ENCODE data around the gene SND1.

SND1 gene

GRCh38 chr7:128120116-128120515 lies 468.1 kb downstream of the SND1 start:
- Histone ChIP-seq H3K27me3 (replicated peaks; ENCODE audit: control insufficient read depth, insufficient read depth, low read length) (peaks cover 2% of the 10 kb centered on the region), H3K4me3 (replicated peaks; ENCODE audit: low read depth, low read length) (no peak overlapping the region), H3K36me3 (ENCODE audit: control insufficient read depth, insufficient read depth, low read length) (no peaks in the 10 kb centered on the region)
- TF ChIP-seq CTCF (IDR thresholded peaks at IDR 0.05; ENCODE audit: insufficient read depth, low read length, poor library complexity, severe bottlenecking), result no peak
- no peak for DNase-seq (ENCODE audit: extremely low read depth, insufficient read length)

GRCh38 chr7:128120976-128121490 lies 469.0 kb downstream of the SND1 start:
- H3K4me3 ChIP-seq (replicated peaks; ENCODE audit: low read depth, low read length), result no peak overlapping the region
- TF ChIP-seq CTCF (IDR thresholded peaks at IDR 0.05; ENCODE audit: insufficient read depth, low read length, poor library complexity, severe bottlenecking), result no peak
- DNase-seq (ENCODE audit: extremely low read depth, insufficient read length), result no peak
- no peaks in the 10 kb centered on the region for H3K36me3 ChIP-seq (ENCODE audit: control insufficient read depth, insufficient read depth, low read length)
- H3K27me3 ChIP-seq (replicated peaks; ENCODE audit: control insufficient read depth, insufficient read depth, low read length), result peaks cover 2% of the 10 kb centered on the region

- H3K27me3 ChIP-seq (replicated peaks; ENCODE audit: control insufficient read depth, insufficient read depth, low read length), result peaks cover 2% of the 10 kb centered on the region
- no peak for TF ChIP-seq CTCF (IDR thresholded peaks at IDR 0.05; ENCODE audit: insufficient read depth, low read length, poor library complexity, severe bottlenecking)
- H3K4me3 ChIP-seq (replicated peaks; ENCODE audit: low read depth, low read length), result no peak overlapping the region
- H3K36me3 ChIP-seq (ENCODE audit: control insufficient read depth, insufficient read depth, low read length), result no peaks in the 10 kb centered on the region
- no peak for DNase-seq (ENCODE audit: extremely low read depth, insufficient read length)
These were observed 469.9 kb downstream of the SND1 start for GRCh38 chr7:128121711-128122530.

- no peak for TF ChIP-seq CTCF (IDR thresholded peaks at IDR 0.05; ENCODE audit: insufficient read depth, low read length, poor library complexity, severe bottlenecking)
- no peak for DNase-seq (ENCODE audit: extremely low read depth, insufficient read length)
- Histone ChIP-seq H3K27me3 (replicated peaks; ENCODE audit: control insufficient read depth, insufficient read depth, low read length) (peaks cover 2% of the 10 kb centered on the region), H3K4me3 (replicated peaks; ENCODE audit: low read depth, low read length) (no peak overlapping the region), H3K36me3 (ENCODE audit: control insufficient read depth, insufficient read depth, low read length) (no peaks in the 10 kb centered on the region)
These were observed 470.7 kb downstream of the SND1 start for GRCh38 chr7:128122576-128123290.

GRCh38 chr7:128123291-128124037 lies 471.5 kb downstream of the SND1 start:
- no peak for TF ChIP-seq CTCF (IDR thresholded peaks at IDR 0.05; ENCODE audit: insufficient read depth, low read length, poor library complexity, severe bottlenecking)
- DNase-seq (ENCODE audit: extremely low read depth, insufficient read length), result no peak
- Histone ChIP-seq H3K4me3 (replicated peaks; ENCODE audit: low read depth, low read length) (no peak overlapping the region), H3K36me3 (ENCODE audit: control insufficient read depth, insufficient read depth, low read length) (no peaks in the 10 kb centered on the region), H3K27me3 (replicated peaks; ENCODE audit: control insufficient read depth, insufficient read depth, low read length) (peaks cover 2% of the 10 kb centered on the region)
